Urothelium cell line (cell line): ENCODE data around the gene UNC119B.
"Not testable (repeated sequence)": the region's sequence is repeated elsewhere in the genome, so short reads cannot be mapped to it uniquely, and the experiment has no call there.

Experiments used
- DNase-seq: peaks from one replicate; pipeline ENCODE4 v3.0.0; 2011; ENCODE audit warnings: low spot score, mixed read lengths
- FAIRE-seq: peaks from 2 replicates; lab custom pipeline; 2011; peaks lifted over from hg19 to GRCh38; lab: Jason Lieb, UNC

Gene UNC119B

GRCh38 chr12:120718055-120718454 lies 7.8 kb downstream of the UNC119B start:
- no peak for FAIRE-seq

DNA sequence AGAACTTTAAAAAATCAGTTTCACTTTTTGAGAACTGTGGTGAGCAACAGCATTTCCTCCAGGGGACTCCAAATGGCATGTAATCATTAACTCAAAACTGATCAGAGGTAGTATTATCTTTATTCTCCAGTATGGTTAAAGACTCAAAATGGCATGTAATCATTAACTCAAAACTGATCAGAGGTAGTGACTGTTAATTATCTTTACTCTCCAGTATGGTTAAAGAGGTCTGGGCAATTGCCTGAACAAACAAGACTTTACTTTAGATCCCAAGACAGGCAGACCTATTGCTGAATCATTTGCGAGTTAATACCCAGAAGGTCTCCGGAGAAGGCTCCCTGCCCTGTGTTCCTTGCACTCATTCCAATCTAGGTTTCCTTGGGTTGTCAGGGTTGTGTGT lies 8.8 kb downstream of the UNC119B start:
- no peak for FAIRE-seq
- no peak for DNase-seq

More at GRCh38 chr12:120718055-120718454, 7.8 kb downstream of the UNC119B start:
- no peak for DNase-seq

DNA sequence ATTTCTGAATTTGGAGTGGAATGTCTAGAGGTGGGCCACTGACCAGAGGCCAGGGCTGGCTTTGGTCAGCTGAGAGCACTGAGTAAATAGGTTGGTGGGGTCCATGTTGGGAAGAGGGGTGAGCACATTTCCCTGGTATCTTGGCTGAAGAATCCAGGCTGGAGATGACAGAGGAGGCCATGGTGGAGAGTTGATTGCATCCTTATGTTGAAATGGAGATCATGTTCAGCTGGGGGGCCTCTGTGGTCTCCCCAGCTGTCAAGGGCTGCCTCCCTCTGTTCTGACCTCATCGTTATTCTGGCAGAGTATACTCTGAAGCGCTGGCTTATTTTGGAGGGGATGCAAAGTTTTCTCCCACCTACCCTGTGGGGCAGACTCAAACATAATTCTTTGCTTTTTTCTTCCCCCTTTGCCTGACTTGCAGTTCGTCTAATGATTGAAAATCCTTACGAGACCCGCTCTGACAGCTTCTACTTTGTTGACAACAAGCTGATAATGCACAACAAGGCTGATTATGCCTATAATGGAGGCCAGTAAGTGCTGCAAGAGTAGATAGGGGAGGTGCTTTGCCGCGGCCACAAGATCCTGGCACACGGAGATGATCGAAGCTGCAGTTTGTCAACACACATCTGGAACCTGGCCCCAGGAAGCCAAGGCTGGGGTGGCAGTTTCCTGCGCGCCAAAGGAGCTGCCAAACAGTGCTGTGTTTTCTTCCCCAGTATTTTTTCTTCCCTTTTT lies 9.4 kb downstream of the UNC119B start:
- FAIRE-seq = no peak

DNA sequence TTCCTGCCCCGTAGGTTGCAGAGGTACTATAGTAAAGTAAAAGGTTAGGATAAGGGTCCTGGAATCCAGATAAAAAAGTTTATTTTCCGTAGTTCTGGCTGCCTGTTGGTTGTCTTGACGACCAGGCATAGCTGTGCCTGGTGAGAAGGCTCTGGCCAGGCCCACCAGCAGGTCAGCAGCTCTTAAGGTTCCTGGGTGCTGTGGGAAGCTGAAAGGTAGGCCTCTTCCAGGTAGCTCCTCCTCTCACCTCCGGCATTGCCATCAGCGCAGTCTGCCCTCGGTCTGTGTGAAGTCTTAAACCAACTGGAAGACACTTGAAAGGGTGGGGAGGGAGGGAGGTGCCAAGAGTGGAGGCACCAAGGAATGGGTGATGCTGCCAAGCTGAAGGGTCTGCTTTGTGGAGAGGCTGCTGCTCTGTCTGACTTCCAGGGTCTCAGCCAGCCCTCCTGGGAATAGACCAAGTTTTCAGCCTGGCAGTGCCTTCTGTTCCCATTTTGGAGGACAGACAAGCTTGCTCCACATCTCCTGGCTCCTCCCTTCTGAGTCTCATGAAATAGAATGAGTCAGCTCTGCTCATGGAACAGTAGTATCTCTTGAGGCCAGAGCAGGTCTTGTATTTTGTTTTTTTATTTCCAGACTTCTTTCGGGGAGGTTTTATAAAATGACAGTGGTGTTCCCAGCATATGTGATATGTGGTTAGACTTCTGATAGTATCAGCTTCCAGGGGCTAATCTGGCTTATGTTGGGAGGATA lies 10.2 kb downstream of the UNC119B start:
- no peak for FAIRE-seq
- no peak for DNase-seq

More for the DNA sequence above, 9.4 kb downstream of the UNC119B start:
- no peak for DNase-seq

DNA sequence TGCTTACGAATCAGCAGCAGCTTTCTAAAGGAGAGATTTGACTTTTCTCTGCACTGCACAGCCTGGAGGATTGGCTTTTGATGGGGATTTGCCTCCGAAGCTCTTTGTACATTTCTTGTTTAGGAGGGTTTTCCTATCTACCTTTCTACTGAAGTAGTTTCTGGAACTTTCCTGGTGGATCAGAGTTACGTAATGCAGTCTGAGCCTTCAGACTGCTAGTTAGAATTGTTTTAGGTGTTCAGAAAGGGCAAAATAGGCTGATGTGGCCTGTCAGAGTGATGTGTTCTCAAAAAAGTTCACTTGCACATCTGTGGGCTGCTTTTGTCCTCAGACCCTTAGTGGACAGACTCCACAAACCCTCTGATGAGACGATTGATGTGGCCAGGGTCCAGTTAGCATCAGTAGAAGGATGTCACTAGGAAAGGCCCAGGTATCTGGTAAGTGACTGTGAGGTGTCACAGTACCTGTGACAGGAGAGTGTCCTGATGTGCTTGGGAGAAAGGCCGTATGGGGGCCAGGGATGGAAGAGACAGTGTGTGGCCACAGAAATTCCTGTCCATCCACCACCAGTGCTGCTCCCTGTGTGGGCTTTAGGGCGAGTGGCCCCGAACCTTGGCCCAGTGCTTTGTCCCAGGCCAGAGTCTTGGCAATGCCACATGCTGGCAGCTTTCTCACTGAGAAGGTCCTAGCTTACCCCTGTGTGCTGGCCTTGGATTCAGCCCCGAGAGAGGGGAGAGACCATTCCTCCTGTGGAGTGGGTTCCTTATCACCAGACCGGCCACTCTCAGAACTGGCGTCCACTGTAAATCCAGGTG lies 10.9 kb downstream of the UNC119B start:
- DNase-seq = no peak
- FAIRE-seq = no peak

GRCh38 chr12:120721866-120722265 lies 11.6 kb downstream of the UNC119B start:
- DNase-seq = no peak
- no peak for FAIRE-seq

DNA sequence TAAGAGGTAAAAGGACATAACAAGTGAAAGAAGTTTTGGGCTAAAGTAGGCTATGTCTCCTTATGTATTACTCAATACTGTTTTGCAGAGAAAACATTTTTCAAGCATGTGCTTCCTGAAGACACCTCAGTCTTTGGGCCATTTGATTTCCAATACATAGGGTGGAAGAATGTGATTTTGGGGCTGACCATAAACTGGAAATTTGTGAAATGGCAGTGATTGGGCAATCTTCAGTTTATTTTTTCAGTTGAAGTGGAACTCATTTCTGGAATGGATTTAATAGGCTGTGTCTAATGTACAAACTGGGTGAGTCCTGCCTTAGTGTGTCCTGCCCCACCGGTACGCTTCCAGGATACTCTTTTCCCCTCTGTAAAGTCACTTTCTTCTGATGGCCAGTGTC lies 12.5 kb downstream of the UNC119B start:
- no peak for FAIRE-seq

DNA sequence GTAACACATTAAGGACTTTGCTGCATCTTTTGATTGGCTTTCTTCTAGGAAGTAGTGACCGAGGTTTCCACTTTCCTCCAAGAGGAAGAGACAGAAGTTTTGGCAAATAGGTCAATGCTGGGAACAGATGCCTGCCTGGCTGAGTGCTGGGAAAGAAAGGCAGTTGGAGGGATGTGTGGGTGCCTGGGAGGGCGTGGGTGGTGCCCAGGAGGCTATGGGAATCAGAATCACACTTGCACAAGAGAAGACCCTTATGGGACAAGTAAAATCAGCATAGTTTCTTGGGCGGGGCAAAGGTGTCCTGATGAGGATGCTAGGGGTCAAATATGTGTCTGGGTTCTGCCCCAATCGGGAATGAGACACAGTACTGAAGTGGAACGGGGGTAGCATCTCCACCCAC lies 14.5 kb downstream of the UNC119B start:
- FAIRE-seq = no peak
- DNase-seq = no peak

More for the DNA sequence above, 12.5 kb downstream of the UNC119B start:
- no peak for DNase-seq

DNA sequence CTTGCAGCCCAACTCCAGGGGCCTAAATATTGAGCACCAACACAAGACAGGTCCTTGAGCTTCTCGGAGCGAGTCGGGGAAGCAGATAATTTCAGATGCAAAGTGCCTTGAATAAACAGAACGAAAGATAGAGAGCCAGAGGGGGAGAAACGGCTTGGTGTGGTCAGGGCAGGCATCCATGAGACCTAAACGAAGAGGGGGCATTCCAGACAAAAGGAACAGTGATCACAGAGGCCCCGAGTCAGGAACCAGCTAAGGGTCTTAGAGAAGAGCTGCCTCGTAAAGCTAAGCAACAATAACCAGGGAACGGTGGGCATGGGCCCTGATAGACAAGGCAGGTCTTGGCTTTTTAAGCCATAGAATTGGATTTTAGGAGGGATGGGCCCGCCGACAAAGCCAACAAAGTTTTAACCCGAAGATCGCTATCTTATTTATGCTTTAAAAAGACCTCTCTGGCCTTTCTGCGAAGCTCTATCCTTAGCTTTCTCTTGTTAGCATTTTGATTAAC lies 14.9 kb downstream of the UNC119B start:
- FAIRE-seq (no peak), DNase-seq (no peak)

DNA sequence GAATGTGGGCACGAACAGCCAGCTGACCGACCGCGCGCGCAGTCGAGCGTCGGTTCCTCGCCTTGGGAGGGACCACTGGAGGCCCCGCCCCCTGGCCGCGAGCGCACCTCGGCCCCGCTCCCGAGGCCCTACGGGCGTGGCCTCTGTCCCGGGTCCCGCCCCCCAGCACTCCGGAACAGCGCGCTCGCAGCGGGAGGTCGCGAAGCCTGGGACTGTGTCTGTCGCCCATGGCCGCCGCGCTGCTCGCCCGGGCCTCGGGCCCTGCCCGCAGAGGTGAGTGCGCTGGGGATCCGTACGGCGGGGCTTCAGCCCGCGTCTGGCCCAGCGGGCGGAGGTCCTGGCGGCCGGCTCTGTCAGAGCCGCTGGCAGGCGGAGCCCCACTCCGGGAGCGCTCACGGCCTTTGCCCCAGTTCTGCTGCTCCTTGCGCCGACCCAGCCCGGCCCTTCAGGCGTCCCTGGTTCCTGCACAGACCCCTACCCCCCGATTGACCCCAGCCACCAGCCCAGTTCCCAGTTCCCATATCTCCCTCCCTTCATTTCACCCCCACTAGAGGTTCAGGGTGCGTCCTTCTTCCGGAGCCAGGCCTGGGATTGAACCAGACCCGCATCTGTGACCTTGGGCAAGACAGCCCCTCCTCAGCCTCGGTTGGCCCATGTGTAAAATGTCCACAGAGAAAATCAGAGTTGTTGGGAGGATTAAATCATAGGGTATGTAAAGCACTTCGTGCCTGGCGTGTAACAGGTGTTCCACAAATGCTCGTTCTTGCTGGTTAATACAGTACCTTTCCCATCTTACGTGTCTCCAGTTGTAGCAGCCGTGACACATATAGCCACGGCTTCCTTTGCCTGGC lies 15.6 kb downstream of the UNC119B start, which contains the start of gene ACADS:
TSS of gene ACADS (plus strand) at position 168 of the 851 bp plus-strand sequence. CDS start at position 228, 60 bp downstream.
- DNase-seq (peak; percentile 98), FAIRE-seq (peak; percentile 37)

DNA sequence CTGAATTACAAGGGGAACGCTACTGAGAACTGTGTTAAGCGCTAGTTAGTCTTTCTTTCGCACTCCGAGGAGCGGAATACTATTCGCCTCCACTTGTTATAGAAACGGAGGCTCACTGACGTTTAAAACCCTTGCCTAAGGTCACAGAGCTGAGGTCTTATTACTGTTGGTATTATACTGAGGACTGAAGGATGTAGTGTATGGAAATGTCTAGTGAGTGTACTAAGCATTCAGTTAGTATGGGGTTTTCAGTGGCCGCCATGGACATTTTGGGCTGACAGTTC lies 16.2 kb downstream of the UNC119B start:
- no peak for FAIRE-seq
- no peak for DNase-seq

DNA sequence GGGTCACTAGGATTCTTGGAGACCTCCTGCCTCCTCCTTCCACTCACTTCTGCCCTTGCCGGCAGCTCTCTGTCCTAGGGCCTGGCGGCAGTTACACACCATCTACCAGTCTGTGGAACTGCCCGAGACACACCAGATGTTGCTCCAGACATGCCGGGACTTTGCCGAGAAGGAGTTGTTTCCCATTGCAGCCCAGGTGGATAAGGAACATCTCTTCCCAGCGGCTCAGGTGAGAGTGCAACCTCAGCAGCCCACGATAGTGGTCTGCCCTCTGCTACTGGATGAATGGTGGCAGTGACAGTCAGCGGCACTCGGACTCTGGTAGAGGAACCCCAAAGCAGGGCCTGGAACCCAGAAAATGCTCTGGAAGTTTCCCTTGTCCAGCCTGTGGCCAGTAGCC lies 16.7 kb downstream of the UNC119B start:
- FAIRE-seq = no peak
- DNase-seq = no peak

- FAIRE-seq, DNase-seq: not testable (repeated sequence)
These were observed 21.9 kb downstream of the UNC119B start for GRCh38 chr12:120732198-120732597.

GRCh38 chr12:120733574-120733973 lies 23.3 kb downstream of the UNC119B start:
- DNase-seq (no peak), FAIRE-seq (no peak)

DNA sequence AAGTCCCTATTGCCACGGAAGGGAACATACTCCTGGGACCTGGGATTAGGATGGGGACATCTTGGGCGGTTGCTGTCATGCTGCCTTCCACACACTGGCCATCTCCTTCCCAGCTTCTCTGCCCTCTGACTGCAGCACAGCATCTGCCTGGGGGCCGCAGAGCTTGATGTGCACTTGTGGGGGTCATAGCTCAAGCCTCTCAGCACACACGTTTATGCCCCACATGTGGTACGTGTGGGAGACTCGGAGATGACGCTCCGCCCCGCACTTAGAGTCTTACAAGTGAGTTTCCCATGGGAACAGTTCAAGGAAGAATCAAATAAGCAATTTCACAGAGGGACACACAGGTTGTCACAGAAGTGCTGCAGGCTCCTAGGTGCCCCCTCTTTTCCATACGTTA lies 24.0 kb downstream of the UNC119B start:
- FAIRE-seq (no peak), DNase-seq (no peak)

GRCh38 chr12:120735181-120735580 lies 24.9 kb downstream of the UNC119B start:
- no peak for FAIRE-seq
- DNase-seq = no peak

- FAIRE-seq = no peak
- no peak for DNase-seq
These were observed 26.4 kb downstream of the UNC119B start for GRCh38 chr12:120736404-120737331.

- DNase-seq (no peak), FAIRE-seq (no peak)
These were observed 27.4 kb downstream of the UNC119B start for GRCh38 chr12:120737557-120738251.
